Choroid plexus epithelial cell (primary cell): ENCODE measurements around the gene GTF2A2.

Source experiments
- DNase-seq: peaks from one replicate; pipeline ENCODE4 v3.0.0-alpha.2; 2010; ENCODE audit warnings: low read depth
- H3K4me3 ChIP-seq: 2 replicates; pipeline ENCODE4 v1.5.1; 2011; ENCODE audit warnings: low read depth, mild to moderate bottlenecking, control low read depth, low read length, moderate library complexity
- TF ChIP-seq, protein P1 (sequence below): conservative IDR thresholded peaks from 2 replicates; pipeline ENCODE4 v1.5.1; 2011; ENCODE audit warnings: low read depth, mild to moderate bottlenecking, control low read depth, inconsistent platforms, low read length, moderate library complexity

GTF2A2 gene

DNA sequence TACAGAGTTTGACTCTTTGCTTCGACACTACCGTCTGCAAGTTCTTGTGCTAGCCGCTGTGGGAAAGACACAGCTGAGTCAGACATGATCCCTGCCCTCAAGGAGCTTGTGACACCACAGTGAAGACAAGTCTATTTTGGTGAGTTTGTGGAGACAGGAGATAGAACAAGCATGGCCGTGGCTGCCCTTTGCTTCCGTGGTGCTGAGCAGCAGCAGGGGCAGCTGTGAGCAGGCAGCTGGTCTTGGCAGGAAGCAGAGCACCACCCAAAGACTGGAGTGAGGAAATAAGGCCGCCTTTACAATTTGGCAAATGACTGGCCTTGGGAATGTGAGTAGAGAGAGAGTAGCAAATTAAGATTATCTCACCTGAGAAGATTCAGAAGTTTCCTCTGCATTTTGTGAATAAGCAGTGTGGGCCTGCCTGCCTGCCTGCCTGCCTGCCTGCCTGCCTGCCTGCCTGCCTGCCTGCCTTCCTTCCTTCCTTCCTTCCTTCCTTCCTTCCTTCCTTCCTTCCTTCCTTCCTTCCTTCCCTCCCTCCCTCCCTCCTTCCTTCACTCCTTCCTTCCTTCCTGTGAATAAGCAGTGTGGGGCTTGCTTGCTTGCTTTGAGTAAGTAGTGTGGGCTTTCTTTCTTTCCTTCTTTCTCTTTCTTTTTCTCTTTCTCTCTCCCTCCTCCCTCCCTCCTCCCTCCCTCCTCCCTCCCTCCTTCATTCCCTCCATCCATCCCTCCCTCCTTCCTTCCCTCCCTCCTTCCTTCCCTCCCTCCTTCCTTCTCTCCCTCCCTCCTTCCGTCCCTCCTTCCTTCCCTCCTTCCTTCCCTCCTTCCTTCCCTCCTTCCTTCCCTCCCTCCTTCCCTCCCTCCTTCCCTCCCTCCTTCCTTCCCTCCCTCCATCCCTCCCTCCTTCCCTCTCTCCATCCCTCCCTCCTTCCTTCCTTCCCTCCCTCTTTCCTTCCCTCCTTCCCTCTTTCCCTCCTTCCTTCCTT, 47.3 kb downstream of the GTF2A2 start:
- DNase-seq = peak; percentile 37
- TF ChIP-seq, protein P1, sequence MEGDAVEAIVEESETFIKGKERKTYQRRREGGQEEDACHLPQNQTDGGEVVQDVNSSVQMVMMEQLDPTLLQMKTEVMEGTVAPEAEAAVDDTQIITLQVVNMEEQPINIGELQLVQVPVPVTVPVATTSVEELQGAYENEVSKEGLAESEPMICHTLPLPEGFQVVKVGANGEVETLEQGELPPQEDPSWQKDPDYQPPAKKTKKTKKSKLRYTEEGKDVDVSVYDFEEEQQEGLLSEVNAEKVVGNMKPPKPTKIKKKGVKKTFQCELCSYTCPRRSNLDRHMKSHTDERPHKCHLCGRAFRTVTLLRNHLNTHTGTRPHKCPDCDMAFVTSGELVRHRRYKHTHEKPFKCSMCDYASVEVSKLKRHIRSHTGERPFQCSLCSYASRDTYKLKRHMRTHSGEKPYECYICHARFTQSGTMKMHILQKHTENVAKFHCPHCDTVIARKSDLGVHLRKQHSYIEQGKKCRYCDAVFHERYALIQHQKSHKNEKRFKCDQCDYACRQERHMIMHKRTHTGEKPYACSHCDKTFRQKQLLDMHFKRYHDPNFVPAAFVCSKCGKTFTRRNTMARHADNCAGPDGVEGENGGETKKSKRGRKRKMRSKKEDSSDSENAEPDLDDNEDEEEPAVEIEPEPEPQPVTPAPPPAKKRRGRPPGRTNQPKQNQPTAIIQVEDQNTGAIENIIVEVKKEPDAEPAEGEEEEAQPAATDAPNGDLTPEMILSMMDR = no peak
- no peak overlapping the region for H3K4me3 ChIP-seq

DNA sequence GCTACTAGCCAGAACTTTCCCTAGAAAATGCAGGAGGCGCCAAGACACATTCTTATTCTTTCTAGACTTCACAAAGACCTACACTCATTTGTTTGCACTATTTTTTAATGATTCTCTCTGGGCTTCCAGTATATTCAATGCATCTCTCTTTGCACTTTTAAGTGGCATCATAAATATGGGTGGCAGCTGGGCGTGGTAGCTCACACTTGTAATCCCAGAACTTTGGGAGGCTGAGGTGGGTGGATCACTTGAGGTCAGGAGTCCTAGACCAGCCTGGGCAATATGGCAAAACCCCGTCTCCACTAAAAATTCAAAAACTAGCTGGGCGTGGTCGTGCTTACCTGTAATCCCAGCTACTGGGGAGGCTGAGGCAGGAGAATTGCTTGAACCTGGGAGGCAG, 51.3 kb downstream of the GTF2A2 start:
- DNase-seq = no peak
- H3K4me3 ChIP-seq = no peak overlapping the region
- TF ChIP-seq, protein P1 = no peak

DNA sequence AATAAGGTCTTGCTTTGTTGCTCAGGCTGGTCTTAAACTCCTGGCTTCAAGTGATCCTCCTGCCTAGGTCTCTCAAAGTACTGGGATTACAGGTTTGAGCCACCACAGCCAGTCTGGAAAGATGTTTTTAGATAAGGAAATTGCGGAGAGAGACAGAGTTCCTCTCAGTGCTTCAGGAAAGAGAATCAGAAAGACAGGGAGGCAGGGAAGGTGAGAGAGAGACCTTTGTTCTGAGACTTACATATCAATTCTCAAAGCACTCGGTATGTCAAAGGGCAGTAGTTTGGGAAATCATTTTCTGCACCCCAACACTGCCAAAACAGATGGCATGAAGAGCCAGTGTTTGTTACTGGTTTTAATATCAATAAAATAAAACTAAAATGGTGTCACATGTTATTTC, 58.9 kb downstream of the GTF2A2 start:
- DNase-seq = no peak
- TF ChIP-seq, protein P1 = no peak
- H3K4me3 ChIP-seq = no peak overlapping the region

DNA sequence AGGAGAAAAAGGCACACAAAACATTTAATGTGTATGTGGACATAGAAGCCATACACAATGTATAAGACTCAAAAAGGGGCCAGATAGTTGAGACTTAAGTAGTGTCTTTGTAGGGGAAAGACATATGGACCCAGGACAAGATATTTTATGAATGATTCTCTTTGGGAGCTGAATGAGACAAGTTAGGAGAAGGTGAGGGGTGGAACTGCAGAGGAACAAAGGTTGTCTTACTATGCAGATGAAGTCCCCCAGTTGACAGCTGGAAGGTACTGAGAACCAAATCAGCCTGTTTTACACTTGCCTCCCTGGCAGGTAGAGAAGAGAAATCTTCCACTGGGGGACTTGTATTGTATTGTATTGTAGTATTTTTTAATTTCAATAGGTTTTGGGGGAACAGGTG, 60.7 kb downstream of the GTF2A2 start:
- TF ChIP-seq, protein P1 = no peak
- no peak for DNase-seq
- H3K4me3 ChIP-seq = no peak overlapping the region

DNA sequence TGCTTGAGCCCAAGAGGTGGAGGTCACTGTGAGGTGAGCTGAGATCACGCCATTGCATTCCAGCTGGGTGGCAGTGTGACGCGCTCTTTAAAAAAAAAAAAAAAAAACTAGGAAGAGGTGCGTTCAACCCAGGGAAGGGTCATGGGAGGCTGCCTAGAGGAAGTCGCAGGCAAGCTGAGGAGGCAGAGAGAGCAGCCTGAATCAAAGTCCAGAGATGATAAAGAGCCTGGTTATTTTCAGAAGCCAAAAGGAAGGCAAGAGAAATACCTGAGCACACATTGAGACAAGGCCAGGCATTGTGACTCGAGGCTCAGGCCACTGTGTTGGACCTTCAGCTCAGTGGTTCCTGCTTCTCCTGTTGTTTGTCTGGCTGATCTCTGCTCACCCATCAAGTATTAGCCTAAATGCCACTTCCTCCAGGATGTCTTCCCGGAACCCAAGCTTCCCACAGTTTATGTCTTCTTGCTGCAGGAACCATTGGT, 61.8 kb downstream of the GTF2A2 start:
- no peak overlapping the region for H3K4me3 ChIP-seq
- TF ChIP-seq, protein P1 = no peak

DNA sequence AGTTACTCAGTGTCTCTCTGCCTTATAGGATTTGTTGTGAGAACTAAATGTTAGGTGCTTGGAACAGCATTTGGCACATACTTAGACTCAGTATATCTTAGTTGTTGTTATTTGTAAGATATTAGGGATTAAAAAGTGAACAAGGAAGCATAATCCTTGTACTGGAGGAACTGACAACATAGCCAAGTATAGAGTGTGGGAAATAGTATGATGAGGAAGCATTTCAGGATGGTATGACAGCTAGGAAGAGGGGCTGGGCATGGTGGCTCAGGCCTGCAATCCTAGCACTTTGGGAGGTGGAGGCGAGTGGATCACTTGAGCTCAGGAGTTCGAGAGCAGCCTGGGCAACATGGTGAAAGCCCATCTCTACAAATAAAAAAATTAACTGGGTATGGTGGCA, 62.3 kb downstream of the GTF2A2 start:
- no peak overlapping the region for H3K4me3 ChIP-seq
- no peak for DNase-seq

More for the DNA sequence above, 61.8 kb downstream of the GTF2A2 start:
- DNase-seq = no peak

More for the DNA sequence above, 62.3 kb downstream of the GTF2A2 start:
- TF ChIP-seq, protein P1 = no peak
